WTC11 (cell line): ENCODE results near the gene MAP1LC3C. TPM values are rescaled to one million over a fixed set of nuclear protein-coding genes. Genes with fewer than 3 reads are reported as not detected.

Experiments
- ATAC-seq: fragments of 200-7000 bp; cut with Tn5 transposase; 2 replicates; pipeline ENCODE4 v1.10.0; 2021; ENCODE audit warnings: mild to moderate bottlenecking, moderate library complexity
- CTCF ChIA-PET: fragments of 300-600 bp; sonication (Branson Sonifier 250); formaldehyde crosslinking; loops from one replicate; lab custom pipeline; 2021; ENCODE audit warnings: antibody characterized with exemption; lab: Charles Lee
- POLR2A ChIA-PET: fragments of 350-600 bp; sonication (Branson Sonifier 250); formaldehyde crosslinking; loops from one replicate; lab custom pipeline; 2021; ENCODE audit warnings: antibody characterized with exemption; lab: Charles Lee
- DNase-seq: peaks from one replicate; pipeline ENCODE4 v3.0.0; 2021; ENCODE audit warnings: low spot score
- H3K27ac Mint-ChIP-seq: 2 replicates; pipeline ENCODE4 v1.8.0; 2021; ENCODE audit warnings: mixed read lengths
- H3K27me3 Mint-ChIP-seq: 2 replicates; pipeline ENCODE4 v1.8.0; 2021; ENCODE audit warnings: low read depth, mild to moderate bottlenecking, moderate library complexity, mixed read lengths
- H3K36me3 Mint-ChIP-seq: 2 replicates; pipeline ENCODE4 v1.8.0; 2021; ENCODE audit warnings: mixed read lengths
- H3K4me1 Mint-ChIP-seq: 2 replicates; pipeline ENCODE4 v1.8.0; 2022; ENCODE audit warnings: mixed read lengths
- H3K4me3 Mint-ChIP-seq: 2 replicates; pipeline ENCODE4 v1.8.0; 2021; ENCODE audit warnings: mild to moderate bottlenecking, moderate library complexity, mixed read lengths
- H3K9me3 Mint-ChIP-seq: 2 replicates; pipeline ENCODE4 v1.8.0; 2021; ENCODE audit warnings: mixed read lengths
- FOXK1 ChIP-seq: sonication (generic); formaldehyde crosslinking; IDR thresholded peaks from 2 replicates; pipeline ENCODE4 v1.8.0; 2022; ENCODE audit warnings: mild to moderate bottlenecking, moderate library complexity, missing genetic modification reagents
- GABPB1 ChIP-seq: sonication (generic); formaldehyde crosslinking; IDR thresholded peaks from 2 replicates; pipeline ENCODE4 v1.8.1; 2023; ENCODE audit warnings: mild to moderate bottlenecking, missing genetic modification reagents
- NR1H2 ChIP-seq: sonication (generic); formaldehyde crosslinking; IDR thresholded peaks from 2 replicates; pipeline ENCODE4 v1.9.0; 2021; ENCODE audit warnings: mild to moderate bottlenecking, moderate library complexity, missing genetic modification reagents
- NR2C2 ChIP-seq: sonication (generic); formaldehyde crosslinking; IDR thresholded peaks from 2 replicates; pipeline ENCODE4 v1.8.0; 2022; ENCODE audit warnings: mild to moderate bottlenecking, missing genetic modification reagents
- TCF7 ChIP-seq: sonication (generic); formaldehyde crosslinking; IDR thresholded peaks from 2 replicates; pipeline ENCODE4 v1.8.0; 2022; ENCODE audit warnings: mild to moderate bottlenecking, low read depth, missing genetic modification reagents, moderate library complexity
- TEAD4 ChIP-seq: sonication (generic); formaldehyde crosslinking; IDR thresholded peaks from 2 replicates; pipeline ENCODE4 v1.8.0; 2022; ENCODE audit warnings: mild to moderate bottlenecking, missing genetic modification reagents
- total RNA-seq: library from RNA; stranded (reverse); gene quantifications from 3 replicates; pipeline ENCODE4 v1.2.3, GENCODE V29; 2021
- TF ChIP-seq, protein P1 (sequence below): sonication (generic); formaldehyde crosslinking; IDR thresholded peaks from 2 replicates; pipeline ENCODE4 v1.8.0; 2023; ENCODE audit warnings: mild to moderate bottlenecking, missing genetic modification reagents
- TF ChIP-seq, protein P2 (sequence below): sonication (generic); formaldehyde crosslinking; IDR thresholded peaks from 2 replicates; pipeline ENCODE4 v1.8.0; 2023; ENCODE audit warnings: missing genetic modification reagents, mild to moderate bottlenecking, borderline replicate concordance
- TF ChIP-seq, protein P3 (sequence below): sonication (generic); formaldehyde crosslinking; IDR thresholded peaks from 2 replicates; pipeline ENCODE4 v1.8.1; 2023; ENCODE audit warnings: mild to moderate bottlenecking, missing genetic modification reagents, borderline replicate concordance
- TF ChIP-seq, protein P4 (sequence below): sonication (generic); formaldehyde crosslinking; IDR thresholded peaks from 2 replicates; pipeline ENCODE4 v1.8.0; 2022; ENCODE audit warnings: mild to moderate bottlenecking, missing genetic modification reagents
- TF ChIP-seq, protein P5 (sequence below): sonication (generic); formaldehyde crosslinking; IDR thresholded peaks from 2 replicates; pipeline ENCODE4 v1.8.1; 2023; ENCODE audit warnings: mild to moderate bottlenecking, missing genetic modification reagents, moderate library complexity
- TF ChIP-seq, protein P6 (sequence below): sonication (generic); formaldehyde crosslinking; IDR thresholded peaks from 2 replicates; pipeline ENCODE4 v1.8.1; 2022; ENCODE audit warnings: low read depth, mild to moderate bottlenecking, moderate library complexity, missing genetic modification reagents, borderline replicate concordance
- TF ChIP-seq, protein P7 (sequence below): sonication (generic); formaldehyde crosslinking; IDR thresholded peaks from 2 replicates; pipeline ENCODE4 v1.8.1; 2022; ENCODE audit warnings: low read depth, missing genetic modification reagents, borderline replicate concordance
- TF ChIP-seq, protein P8 (sequence below): fragments of 200-600 bp; IDR thresholded peaks from 2 replicates; pipeline ENCODE4 v1.8.0; 2022; ENCODE audit warnings: antibody characterized with exemption
- TF ChIP-seq, protein P9 (sequence below): sonication (generic); formaldehyde crosslinking; IDR thresholded peaks from 2 replicates; pipeline ENCODE4 v1.8.1; 2023; ENCODE audit warnings: mild to moderate bottlenecking, moderate library complexity, missing genetic modification reagents
- TF ChIP-seq, protein P10 (sequence below): sonication (generic); formaldehyde crosslinking; IDR thresholded peaks from 2 replicates; pipeline ENCODE4 v1.8.1; 2022; ENCODE audit warnings: mild to moderate bottlenecking, missing genetic modification reagents, moderate library complexity, borderline replicate concordance

MAP1LC3C gene
- total RNA-seq, 1 experiment from 2014 or later = 1.5 TPM

DNA sequence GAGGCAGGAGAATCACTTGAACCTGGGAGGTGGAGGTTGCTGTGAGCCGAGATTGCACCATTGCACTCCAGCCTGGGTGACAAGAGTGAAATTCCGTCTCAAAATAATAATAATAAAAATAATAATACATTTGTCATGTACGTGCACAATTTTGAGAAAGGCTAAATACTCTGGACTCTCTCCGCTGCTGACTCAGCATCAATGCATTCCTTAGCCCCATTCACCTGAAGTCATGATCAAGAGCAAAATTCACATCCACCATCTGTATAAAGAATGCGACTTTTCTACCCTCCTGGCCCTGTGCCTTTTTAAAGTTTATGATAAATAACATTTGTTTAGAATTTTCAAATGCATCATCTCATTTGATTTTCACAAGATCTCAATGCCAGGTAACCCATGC lies 35.5 kb upstream of the MAP1LC3C start (continued):
- TF ChIP-seq, protein P1, sequence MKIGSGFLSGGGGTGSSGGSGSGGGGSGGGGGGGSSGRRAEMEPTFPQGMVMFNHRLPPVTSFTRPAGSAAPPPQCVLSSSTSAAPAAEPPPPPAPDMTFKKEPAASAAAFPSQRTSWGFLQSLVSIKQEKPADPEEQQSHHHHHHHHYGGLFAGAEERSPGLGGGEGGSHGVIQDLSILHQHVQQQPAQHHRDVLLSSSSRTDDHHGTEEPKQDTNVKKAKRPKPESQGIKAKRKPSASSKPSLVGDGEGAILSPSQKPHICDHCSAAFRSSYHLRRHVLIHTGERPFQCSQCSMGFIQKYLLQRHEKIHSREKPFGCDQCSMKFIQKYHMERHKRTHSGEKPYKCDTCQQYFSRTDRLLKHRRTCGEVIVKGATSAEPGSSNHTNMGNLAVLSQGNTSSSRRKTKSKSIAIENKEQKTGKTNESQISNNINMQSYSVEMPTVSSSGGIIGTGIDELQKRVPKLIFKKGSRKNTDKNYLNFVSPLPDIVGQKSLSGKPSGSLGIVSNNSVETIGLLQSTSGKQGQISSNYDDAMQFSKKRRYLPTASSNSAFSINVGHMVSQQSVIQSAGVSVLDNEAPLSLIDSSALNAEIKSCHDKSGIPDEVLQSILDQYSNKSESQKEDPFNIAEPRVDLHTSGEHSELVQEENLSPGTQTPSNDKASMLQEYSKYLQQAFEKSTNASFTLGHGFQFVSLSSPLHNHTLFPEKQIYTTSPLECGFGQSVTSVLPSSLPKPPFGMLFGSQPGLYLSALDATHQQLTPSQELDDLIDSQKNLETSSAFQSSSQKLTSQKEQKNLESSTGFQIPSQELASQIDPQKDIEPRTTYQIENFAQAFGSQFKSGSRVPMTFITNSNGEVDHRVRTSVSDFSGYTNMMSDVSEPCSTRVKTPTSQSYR (CRISPR knock-in tag) = no peak
- TF ChIP-seq, protein P2, sequence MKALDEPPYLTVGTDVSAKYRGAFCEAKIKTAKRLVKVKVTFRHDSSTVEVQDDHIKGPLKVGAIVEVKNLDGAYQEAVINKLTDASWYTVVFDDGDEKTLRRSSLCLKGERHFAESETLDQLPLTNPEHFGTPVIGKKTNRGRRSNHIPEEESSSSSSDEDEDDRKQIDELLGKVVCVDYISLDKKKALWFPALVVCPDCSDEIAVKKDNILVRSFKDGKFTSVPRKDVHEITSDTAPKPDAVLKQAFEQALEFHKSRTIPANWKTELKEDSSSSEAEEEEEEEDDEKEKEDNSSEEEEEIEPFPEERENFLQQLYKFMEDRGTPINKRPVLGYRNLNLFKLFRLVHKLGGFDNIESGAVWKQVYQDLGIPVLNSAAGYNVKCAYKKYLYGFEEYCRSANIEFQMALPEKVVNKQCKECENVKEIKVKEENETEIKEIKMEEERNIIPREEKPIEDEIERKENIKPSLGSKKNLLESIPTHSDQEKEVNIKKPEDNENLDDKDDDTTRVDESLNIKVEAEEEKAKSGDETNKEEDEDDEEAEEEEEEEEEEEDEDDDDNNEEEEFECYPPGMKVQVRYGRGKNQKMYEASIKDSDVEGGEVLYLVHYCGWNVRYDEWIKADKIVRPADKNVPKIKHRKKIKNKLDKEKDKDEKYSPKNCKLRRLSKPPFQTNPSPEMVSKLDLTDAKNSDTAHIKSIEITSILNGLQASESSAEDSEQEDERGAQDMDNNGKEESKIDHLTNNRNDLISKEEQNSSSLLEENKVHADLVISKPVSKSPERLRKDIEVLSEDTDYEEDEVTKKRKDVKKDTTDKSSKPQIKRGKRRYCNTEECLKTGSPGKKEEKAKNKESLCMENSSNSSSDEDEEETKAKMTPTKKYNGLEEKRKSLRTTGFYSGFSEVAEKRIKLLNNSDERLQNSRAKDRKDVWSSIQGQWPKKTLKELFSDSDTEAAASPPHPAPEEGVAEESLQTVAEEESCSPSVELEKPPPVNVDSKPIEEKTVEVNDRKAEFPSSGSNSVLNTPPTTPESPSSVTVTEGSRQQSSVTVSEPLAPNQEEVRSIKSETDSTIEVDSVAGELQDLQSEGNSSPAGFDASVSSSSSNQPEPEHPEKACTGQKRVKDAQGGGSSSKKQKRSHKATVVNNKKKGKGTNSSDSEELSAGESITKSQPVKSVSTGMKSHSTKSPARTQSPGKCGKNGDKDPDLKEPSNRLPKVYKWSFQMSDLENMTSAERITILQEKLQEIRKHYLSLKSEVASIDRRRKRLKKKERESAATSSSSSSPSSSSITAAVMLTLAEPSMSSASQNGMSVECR = no peak
- TF ChIP-seq TCF7 (no peak), FOXK1 (CRISPR knock-in tag) (no peak), GABPB1 (CRISPR knock-in tag) (no peak)
- TF ChIP-seq, protein P3, sequence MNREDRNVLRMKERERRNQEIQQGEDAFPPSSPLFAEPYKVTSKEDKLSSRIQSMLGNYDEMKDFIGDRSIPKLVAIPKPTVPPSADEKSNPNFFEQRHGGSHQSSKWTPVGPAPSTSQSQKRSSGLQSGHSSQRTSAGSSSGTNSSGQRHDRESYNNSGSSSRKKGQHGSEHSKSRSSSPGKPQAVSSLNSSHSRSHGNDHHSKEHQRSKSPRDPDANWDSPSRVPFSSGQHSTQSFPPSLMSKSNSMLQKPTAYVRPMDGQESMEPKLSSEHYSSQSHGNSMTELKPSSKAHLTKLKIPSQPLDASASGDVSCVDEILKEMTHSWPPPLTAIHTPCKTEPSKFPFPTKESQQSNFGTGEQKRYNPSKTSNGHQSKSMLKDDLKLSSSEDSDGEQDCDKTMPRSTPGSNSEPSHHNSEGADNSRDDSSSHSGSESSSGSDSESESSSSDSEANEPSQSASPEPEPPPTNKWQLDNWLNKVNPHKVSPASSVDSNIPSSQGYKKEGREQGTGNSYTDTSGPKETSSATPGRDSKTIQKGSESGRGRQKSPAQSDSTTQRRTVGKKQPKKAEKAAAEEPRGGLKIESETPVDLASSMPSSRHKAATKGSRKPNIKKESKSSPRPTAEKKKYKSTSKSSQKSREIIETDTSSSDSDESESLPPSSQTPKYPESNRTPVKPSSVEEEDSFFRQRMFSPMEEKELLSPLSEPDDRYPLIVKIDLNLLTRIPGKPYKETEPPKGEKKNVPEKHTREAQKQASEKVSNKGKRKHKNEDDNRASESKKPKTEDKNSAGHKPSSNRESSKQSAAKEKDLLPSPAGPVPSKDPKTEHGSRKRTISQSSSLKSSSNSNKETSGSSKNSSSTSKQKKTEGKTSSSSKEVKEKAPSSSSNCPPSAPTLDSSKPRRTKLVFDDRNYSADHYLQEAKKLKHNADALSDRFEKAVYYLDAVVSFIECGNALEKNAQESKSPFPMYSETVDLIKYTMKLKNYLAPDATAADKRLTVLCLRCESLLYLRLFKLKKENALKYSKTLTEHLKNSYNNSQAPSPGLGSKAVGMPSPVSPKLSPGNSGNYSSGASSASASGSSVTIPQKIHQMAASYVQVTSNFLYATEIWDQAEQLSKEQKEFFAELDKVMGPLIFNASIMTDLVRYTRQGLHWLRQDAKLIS (CRISPR knock-in tag) = no peak
- TF ChIP-seq, protein P4, sequence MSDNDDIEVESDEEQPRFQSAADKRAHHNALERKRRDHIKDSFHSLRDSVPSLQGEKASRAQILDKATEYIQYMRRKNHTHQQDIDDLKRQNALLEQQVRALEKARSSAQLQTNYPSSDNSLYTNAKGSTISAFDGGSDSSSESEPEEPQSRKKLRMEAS (CRISPR knock-in tag) = no peak
- TF ChIP-seq, protein P5, sequence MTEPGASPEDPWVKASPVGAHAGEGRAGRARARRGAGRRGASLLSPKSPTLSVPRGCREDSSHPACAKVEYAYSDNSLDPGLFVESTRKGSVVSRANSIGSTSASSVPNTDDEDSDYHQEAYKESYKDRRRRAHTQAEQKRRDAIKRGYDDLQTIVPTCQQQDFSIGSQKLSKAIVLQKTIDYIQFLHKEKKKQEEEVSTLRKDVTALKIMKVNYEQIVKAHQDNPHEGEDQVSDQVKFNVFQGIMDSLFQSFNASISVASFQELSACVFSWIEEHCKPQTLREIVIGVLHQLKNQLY (CRISPR knock-in tag) = no peak
- TF ChIP-seq, protein P6, sequence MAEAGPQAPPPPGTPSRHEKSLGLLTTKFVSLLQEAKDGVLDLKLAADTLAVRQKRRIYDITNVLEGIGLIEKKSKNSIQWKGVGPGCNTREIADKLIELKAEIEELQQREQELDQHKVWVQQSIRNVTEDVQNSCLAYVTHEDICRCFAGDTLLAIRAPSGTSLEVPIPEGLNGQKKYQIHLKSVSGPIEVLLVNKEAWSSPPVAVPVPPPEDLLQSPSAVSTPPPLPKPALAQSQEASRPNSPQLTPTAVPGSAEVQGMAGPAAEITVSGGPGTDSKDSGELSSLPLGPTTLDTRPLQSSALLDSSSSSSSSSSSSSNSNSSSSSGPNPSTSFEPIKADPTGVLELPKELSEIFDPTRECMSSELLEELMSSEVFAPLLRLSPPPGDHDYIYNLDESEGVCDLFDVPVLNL (CRISPR knock-in tag) = no peak
- TF ChIP-seq, protein P7, sequence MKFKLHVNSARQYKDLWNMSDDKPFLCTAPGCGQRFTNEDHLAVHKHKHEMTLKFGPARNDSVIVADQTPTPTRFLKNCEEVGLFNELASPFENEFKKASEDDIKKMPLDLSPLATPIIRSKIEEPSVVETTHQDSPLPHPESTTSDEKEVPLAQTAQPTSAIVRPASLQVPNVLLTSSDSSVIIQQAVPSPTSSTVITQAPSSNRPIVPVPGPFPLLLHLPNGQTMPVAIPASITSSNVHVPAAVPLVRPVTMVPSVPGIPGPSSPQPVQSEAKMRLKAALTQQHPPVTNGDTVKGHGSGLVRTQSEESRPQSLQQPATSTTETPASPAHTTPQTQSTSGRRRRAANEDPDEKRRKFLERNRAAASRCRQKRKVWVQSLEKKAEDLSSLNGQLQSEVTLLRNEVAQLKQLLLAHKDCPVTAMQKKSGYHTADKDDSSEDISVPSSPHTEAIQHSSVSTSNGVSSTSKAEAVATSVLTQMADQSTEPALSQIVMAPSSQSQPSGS (CRISPR knock-in tag) = no peak

DNA sequence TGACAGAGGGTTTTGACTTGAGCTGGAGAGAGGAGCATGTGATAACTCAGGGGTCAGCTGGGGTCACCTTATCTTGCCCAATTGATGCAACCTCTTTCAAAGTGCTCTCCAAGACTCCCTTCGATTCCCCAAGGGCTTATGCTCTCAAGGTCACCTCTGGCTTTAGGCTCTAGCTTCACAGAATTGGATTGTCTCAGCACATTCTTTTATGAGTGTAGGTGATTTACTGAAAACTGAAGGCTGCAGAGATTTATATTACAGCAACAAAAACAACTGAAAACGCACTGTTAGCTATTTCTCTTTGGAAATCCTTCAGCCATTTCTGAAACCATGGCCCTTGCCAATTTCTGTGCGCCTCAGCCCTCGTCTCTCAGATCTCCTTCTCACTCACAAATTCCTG lies 34.5 kb upstream of the MAP1LC3C start:
- no peaks in the 10 kb centered on the region for H3K27me3 Mint-ChIP-seq
- H3K36me3 Mint-ChIP-seq = peaks cover 3% of the 10 kb centered on the region; the same call in 1 of the 2 replicates
- ChIA-PET CTCF (no interaction called here), POLR2A (no interaction called here)
- ATAC-seq (no peak), DNase-seq (no peak)
- H3K4me3 Mint-ChIP-seq = no peak overlapping the region
- H3K27ac Mint-ChIP-seq = no peak overlapping the region
- H3K9me3 Mint-ChIP-seq = peaks cover 10% of the 10 kb centered on the region
- no peaks in the 10 kb centered on the region for H3K4me1 Mint-ChIP-seq
- TF ChIP-seq, protein P8, sequence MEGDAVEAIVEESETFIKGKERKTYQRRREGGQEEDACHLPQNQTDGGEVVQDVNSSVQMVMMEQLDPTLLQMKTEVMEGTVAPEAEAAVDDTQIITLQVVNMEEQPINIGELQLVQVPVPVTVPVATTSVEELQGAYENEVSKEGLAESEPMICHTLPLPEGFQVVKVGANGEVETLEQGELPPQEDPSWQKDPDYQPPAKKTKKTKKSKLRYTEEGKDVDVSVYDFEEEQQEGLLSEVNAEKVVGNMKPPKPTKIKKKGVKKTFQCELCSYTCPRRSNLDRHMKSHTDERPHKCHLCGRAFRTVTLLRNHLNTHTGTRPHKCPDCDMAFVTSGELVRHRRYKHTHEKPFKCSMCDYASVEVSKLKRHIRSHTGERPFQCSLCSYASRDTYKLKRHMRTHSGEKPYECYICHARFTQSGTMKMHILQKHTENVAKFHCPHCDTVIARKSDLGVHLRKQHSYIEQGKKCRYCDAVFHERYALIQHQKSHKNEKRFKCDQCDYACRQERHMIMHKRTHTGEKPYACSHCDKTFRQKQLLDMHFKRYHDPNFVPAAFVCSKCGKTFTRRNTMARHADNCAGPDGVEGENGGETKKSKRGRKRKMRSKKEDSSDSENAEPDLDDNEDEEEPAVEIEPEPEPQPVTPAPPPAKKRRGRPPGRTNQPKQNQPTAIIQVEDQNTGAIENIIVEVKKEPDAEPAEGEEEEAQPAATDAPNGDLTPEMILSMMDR = no peak
- no peak for TF ChIP-seq TEAD4 (CRISPR knock-in tag)
- no peak for TF ChIP-seq NR2C2 (CRISPR knock-in tag)
- TF ChIP-seq, protein P9, sequence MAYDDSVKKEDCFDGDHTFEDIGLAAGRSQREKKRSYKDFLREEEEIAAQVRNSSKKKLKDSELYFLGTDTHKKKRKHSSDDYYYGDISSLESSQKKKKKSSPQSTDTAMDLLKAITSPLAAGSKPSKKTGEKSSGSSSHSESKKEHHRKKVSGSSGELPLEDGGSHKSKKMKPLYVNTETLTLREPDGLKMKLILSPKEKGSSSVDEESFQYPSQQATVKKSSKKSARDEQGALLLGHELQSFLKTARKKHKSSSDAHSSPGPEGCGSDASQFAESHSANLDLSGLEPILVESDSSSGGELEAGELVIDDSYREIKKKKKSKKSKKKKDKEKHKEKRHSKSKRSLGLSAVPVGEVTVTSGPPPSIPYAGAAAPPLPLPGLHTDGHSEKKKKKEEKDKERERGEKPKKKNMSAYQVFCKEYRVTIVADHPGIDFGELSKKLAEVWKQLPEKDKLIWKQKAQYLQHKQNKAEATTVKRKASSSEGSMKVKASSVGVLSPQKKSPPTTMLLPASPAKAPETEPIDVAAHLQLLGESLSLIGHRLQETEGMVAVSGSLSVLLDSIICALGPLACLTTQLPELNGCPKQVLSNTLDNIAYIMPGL (CRISPR knock-in tag) = no peak
- no peak for TF ChIP-seq NR1H2 (CRISPR knock-in tag)
- TF ChIP-seq, protein P10, sequence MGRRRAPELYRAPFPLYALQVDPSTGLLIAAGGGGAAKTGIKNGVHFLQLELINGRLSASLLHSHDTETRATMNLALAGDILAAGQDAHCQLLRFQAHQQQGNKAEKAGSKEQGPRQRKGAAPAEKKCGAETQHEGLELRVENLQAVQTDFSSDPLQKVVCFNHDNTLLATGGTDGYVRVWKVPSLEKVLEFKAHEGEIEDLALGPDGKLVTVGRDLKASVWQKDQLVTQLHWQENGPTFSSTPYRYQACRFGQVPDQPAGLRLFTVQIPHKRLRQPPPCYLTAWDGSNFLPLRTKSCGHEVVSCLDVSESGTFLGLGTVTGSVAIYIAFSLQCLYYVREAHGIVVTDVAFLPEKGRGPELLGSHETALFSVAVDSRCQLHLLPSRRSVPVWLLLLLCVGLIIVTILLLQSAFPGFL (CRISPR knock-in tag) = no peak
